Measurements from ENCODE around the gene SPATA12.

SPATA12 gene

GRCh38 chr3:57110214-57110613 is 49.8 kb downstream of the SPATA12 start:
- in situ Hi-C loops (cut with MboI; ENCODE audit: low sequenced_read_pairs): no loop called here

- in situ Hi-C loops (cut with MboI; ENCODE audit: low sequenced_read_pairs): no loop called here
Observed at GRCh38 chr3:57110798-57111197, 50.3 kb downstream of the SPATA12 start.

- in situ Hi-C loops (cut with MboI; ENCODE audit: low sequenced_read_pairs): no loop called here
Observed at GRCh38 chr3:57112206-57112605, 51.7 kb downstream of the SPATA12 start.

- in situ Hi-C loops (cut with MboI; ENCODE audit: low sequenced_read_pairs): no loop called here
Observed at GRCh38 chr3:57116501-57116900, 56.0 kb downstream of the SPATA12 start.

- in situ Hi-C loops (cut with MboI; ENCODE audit: low sequenced_read_pairs): no loop called here
Observed at GRCh38 chr3:57118254-57118653, 57.8 kb downstream of the SPATA12 start.

GRCh38 chr3:57120040-57120439 is 59.6 kb downstream of the SPATA12 start:
- in situ Hi-C loops (cut with MboI; ENCODE audit: low sequenced_read_pairs): no loop called here

- in situ Hi-C loops (cut with MboI; ENCODE audit: low sequenced_read_pairs): no loop called here
Observed at GRCh38 chr3:57120451-57121174, 60.1 kb downstream of the SPATA12 start.
